ENCODE data around the gene HMOX1.

GRCh38 chr22:35407362-35407761 lies 26.5 kb downstream of the HMOX1 start:
- TF ChIP-seq POLR2AphosphoS5 (IDR thresholded peaks at IDR 0.05) = no peak
- no peak for TF ChIP-seq EP300 (IDR thresholded peaks at IDR 0.05)
